Testis (tissue), 3 donors: ENCODE results near the gene RASSF3. TPM values are rescaled to one million over a fixed set of nuclear protein-coding genes. Genes with fewer than 3 reads are reported as not detected.

Source experiments
- DNase-seq: peaks from one replicate; pipeline ENCODE4 v3.0.0-alpha.2; 2019
- H3K27ac ChIP-seq, 2 donors: fragments of 200-600 bp; sonication (generic); one replicate each; pipeline ENCODE4 v1.5.1; 2019
- H3K27me3 ChIP-seq: fragments of 200-600 bp; sonication (generic); one replicate; pipeline ENCODE4 v1.5.1; 2019
- H3K36me3 ChIP-seq: fragments of 200-600 bp; sonication (generic); one replicate; pipeline ENCODE4 v1.5.1; 2017; ENCODE audit warnings: low read depth; ENCODE audit errors: missing control alignments
- H3K4me1 ChIP-seq: fragments of 200-600 bp; sonication (generic); one replicate; pipeline ENCODE4 v1.5.1; 2019
- H3K4me3 ChIP-seq, 2 donors: fragments of 200-600 bp; sonication (generic); one replicate each; pipeline ENCODE4 v1.5.1; 2017 to 2019
- H3K9me3 ChIP-seq: fragments of 200-600 bp; sonication (generic); one replicate; pipeline ENCODE4 v1.5.1; 2017
- POLR2A ChIP-seq: fragments of 450-650 bp; IDR thresholded peaks from one replicate; pipeline ENCODE4 v1.6.1; 2017; ENCODE audit warnings: antibody characterized with exemption, mild to moderate bottlenecking, moderate library complexity
- WGBS, 2 donors: methylation state at CpG; one replicate each; pipeline ENCODE4 v1.1.5; 2018; 5-methylcytosine and 5-hydroxymethylcytosine counted together
- intact Hi-C: fragments of 100-400 bp; cut with DNase I; formaldehyde crosslinking; loops from one replicate; pipeline ENCODE4 v1.15.1; 2023; ENCODE audit warnings: low total_unique reads
- polyA plus RNA-seq: library from polyadenylated mRNA; stranded (reverse); fragments of 350-450 nt; fragmentation: Illumina TruSeq; extraction: RNeasy Lipid Tissue Mini Kit (QIAGEN cat#74804); gene quantifications from one replicate; pipeline ENCODE4 v1.2.3, GENCODE V29; 2014; ENCODE audit warnings: low read depth, low replicate concordance; ENCODE audit not compliant: insufficient read depth
- total RNA-seq, 2 donors: library from RNA; depleted of rRNA; stranded (reverse); fragments of >200 nt; gene quantifications; one replicate each; pipeline ENCODE4 v1.2.3, GENCODE V29; 2016
- TF ChIP-seq, protein P1 (sequence below), 3 experiments: fragments of 450-650 bp in 2 of 3; fragments of 200-600 bp in 1 of 3; sonication (generic) in 1 of 3; IDR thresholded peaks; one replicate each; pipeline ENCODE4 v1.5.1; 2016 to 2019; ENCODE audit warnings: antibody characterized with exemption in 3 of 3, mild to moderate bottlenecking in 2 of 3, moderate library complexity in 1 of 3

The RASSF3 gene
- total and polyA plus RNA-seq, 3 donors from 2014 or later, result 20.3 to 27.5 (median 26.4) TPM

DNA sequence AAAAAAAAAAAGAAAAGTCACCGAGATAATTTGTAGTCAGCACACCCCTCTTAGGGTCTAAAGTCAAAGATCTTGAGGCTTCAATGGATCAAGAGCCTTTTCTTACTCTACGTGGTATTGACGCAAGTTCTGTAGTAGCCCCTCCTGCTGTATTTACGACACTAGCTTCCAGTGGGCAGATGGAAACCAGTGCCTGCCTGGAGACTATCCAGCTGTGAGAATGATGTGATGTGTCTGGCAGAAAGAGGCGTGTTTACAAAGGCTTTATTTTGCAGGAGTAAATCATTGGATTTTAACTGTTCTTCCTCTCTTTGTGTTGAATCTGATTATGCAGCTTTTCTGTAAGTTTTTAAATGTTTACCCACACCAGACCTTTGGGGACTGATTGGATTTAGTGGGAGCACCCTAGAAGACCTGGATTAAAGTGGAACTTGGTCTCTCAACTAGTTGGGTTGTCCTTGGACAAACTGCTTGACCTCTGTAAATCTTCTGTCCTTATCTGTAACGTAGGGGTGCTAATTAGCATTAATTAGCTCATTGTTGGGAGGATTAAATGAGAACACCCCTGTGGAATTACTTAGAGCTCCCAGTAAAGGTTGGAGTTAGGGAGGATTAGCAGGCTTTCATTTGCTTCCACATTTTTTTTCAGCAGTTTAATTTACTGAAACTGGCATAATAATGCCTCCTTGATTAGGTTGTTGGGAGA lies 72.4 kb downstream of the RASSF3 start:
- DNase-seq, result no peak
- no peak overlapping the region for H3K27ac ChIP-seq
- H3K9me3 ChIP-seq, result no peaks in the 10 kb centered on the region
- no peaks in the 10 kb centered on the region for H3K4me1 ChIP-seq
- intact Hi-C loops, result no loop called here
- H3K27me3 ChIP-seq, result no peaks in the 10 kb centered on the region
- TF ChIP-seq POLR2A, result no peak
- TF ChIP-seq, protein P1, sequence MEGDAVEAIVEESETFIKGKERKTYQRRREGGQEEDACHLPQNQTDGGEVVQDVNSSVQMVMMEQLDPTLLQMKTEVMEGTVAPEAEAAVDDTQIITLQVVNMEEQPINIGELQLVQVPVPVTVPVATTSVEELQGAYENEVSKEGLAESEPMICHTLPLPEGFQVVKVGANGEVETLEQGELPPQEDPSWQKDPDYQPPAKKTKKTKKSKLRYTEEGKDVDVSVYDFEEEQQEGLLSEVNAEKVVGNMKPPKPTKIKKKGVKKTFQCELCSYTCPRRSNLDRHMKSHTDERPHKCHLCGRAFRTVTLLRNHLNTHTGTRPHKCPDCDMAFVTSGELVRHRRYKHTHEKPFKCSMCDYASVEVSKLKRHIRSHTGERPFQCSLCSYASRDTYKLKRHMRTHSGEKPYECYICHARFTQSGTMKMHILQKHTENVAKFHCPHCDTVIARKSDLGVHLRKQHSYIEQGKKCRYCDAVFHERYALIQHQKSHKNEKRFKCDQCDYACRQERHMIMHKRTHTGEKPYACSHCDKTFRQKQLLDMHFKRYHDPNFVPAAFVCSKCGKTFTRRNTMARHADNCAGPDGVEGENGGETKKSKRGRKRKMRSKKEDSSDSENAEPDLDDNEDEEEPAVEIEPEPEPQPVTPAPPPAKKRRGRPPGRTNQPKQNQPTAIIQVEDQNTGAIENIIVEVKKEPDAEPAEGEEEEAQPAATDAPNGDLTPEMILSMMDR (IDR thresholded peaks at IDR 0.05), result no peak
- WGBS, 2 donors, result 69 to 78% methylated on average over 6 of the region's 6 CpGs
- H3K36me3 ChIP-seq, result no peaks in the 10 kb centered on the region
- no peak overlapping the region for H3K4me3 ChIP-seq

DNA sequence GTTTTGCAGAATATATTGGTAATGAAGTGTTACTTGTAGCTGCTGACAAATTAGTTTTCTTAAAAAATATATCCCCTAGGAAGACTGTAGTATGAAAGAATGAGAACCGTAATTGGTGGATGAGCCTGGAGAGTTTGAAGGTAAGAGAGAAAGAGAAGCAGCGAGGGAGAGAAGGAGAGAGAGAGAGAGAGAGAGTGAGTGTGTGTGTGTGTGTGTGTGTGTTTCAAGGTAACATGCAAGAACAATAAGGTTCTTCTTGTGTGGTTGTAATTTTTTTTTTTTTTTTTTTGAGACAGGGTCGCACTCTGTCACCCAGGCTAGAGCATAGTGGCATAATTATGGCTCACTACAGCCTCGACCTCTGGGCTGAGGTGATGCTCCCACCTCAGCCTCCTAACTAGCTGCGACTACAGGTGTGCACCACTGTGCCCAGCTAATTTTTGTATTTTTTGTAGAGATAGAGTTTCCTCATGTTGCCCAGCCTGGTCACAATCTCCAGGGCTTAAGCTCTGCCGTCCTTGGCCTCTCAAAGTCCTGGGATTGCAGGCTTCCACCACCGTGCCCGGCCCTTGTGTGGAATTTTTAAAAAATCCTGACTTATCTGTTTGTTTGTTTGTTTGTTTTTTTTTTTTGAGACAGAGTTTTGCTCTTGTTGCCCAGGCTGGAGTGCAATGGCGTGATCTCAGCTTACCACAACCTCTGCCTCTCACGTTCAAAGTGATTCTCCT lies 73.7 kb downstream of the RASSF3 start:
- H3K4me3 ChIP-seq, result no peak overlapping the region
- H3K27me3 ChIP-seq, result no peaks in the 10 kb centered on the region
- 87 to 89% methylated on average over 10 of the region's 10 CpGs for WGBS, 2 donors
- intact Hi-C loops, result no loop called here
- no peak for TF ChIP-seq POLR2A
- TF ChIP-seq, protein P1 (IDR thresholded peaks at IDR 0.05), result no peak
- H3K36me3 ChIP-seq, result no peaks in the 10 kb centered on the region
- H3K9me3 ChIP-seq, result no peaks in the 10 kb centered on the region
- H3K4me1 ChIP-seq, result no peaks in the 10 kb centered on the region
- DNase-seq, result no peak
- no peak overlapping the region for H3K27ac ChIP-seq

DNA sequence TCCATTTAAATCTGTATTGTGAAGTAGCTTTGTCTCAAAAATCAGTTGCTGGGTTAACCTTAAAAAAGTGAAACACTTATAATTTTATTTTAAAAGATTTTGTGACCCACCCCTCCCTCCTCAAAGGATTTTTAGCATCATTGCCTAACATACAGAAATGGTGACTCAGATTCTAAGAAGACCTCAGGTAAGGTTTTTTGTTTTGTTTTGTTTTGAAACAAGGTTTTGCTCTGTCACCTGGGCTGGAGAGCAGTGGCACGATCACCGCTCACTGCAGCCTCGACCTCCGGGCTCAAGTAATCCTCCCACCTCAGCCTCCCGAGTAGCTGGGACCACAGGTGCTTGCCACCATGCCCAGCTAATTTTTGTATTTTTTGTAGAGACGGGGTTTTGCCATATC lies 74.8 kb downstream of the RASSF3 start:
- H3K27ac ChIP-seq, result no peak overlapping the region
- 94 to 98% methylated on average over 6 of the region's 6 CpGs for WGBS, 2 donors

DNA sequence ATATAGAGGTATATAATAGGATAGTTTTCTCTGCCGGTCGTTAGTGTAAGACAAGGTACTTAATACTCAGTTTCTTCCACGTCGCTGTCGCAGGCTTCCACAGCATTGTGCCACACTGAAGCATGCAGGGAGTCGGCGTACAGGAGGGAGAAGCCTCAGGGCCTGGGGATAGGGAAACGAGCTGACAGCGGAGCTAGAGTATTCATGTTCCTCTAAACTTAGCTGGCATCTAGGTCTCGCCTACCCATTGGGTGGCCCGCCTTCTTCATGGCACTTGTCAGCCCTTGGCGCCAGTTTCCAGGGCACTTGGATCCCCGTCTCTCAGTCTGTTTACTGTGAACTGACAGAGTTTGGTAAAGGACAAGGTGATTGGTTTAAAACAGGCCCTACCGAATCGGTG lies 75.3 kb downstream of the RASSF3 start:
- no peak for DNase-seq
- Histone ChIP-seq H3K27ac (no peak overlapping the region), H3K9me3 (no peaks in the 10 kb centered on the region), H3K4me3 (no peak overlapping the region), H3K36me3 (no peaks in the 10 kb centered on the region), H3K4me1 (no peaks in the 10 kb centered on the region), H3K27me3 (no peaks in the 10 kb centered on the region)
- 94 to 95% methylated on average over 15 of the region's 15 CpGs for WGBS, 2 donors
- intact Hi-C loops, result no loop called here
- TF ChIP-seq POLR2A, result no peak
- TF ChIP-seq, protein P1 (IDR thresholded peaks at IDR 0.05), result no peak

More for the DNA sequence above, 74.8 kb downstream of the RASSF3 start:
- intact Hi-C loops, result no loop called here
- Histone ChIP-seq H3K27me3 (no peaks in the 10 kb centered on the region), H3K4me3 (no peak overlapping the region), H3K36me3 (no peaks in the 10 kb centered on the region), H3K9me3 (no peaks in the 10 kb centered on the region), H3K4me1 (no peaks in the 10 kb centered on the region)
- no peak for DNase-seq
- TF ChIP-seq POLR2A, result no peak
- TF ChIP-seq, protein P1 (IDR thresholded peaks at IDR 0.05), result no peak
